Osteocyte (in vitro differentiated cells): ENCODE measurements around the gene CPB1. TPM values are rescaled to one million over a fixed set of nuclear protein-coding genes. Genes with fewer than 3 reads are reported as not detected.

ENCODE experiments used
- DNase-seq: peaks from one replicate; pipeline ENCODE4 v3.0.0; 2021; ENCODE audit warnings: mixed read lengths; ENCODE audit not compliant: unreplicated experiment; ENCODE audit errors: extremely low spot score
- H3K27ac Mint-ChIP-seq: one replicate; pipeline ENCODE4 v1.8.0; 2021; ENCODE audit warnings: mild to moderate bottlenecking, mixed read lengths; ENCODE audit not compliant: unreplicated experiment
- H3K27me3 Mint-ChIP-seq: one replicate; pipeline ENCODE4 v1.8.0; 2021; ENCODE audit warnings: mixed read lengths; ENCODE audit not compliant: unreplicated experiment
- H3K36me3 Mint-ChIP-seq: one replicate; pipeline ENCODE4 v1.8.0; 2021; ENCODE audit warnings: mixed read lengths; ENCODE audit not compliant: unreplicated experiment
- H3K4me1 Mint-ChIP-seq: one replicate; pipeline ENCODE4 v1.8.0; 2021; ENCODE audit warnings: mixed read lengths; ENCODE audit not compliant: unreplicated experiment
- H3K4me3 Mint-ChIP-seq: one replicate; pipeline ENCODE4 v1.8.0; 2021; ENCODE audit warnings: mild to moderate bottlenecking, moderate library complexity, mixed read lengths; ENCODE audit not compliant: unreplicated experiment
- H3K9me3 Mint-ChIP-seq: one replicate; pipeline ENCODE4 v1.8.0; 2021; ENCODE audit warnings: mixed read lengths; ENCODE audit not compliant: unreplicated experiment
- CTCF ChIP-seq: fragments of 200-600 bp; sonication (generic); IDR thresholded peaks from 2 replicates; pipeline ENCODE4 v1.5.0; 2021; ENCODE audit warnings: antibody characterized with exemption, mild to moderate bottlenecking, moderate library complexity
- total RNA-seq: library from RNA; stranded (reverse); gene quantifications from 2 replicates; pipeline ENCODE4 v1.2.1, GENCODE V29; 2021

Gene CPB1
- total RNA-seq, 1 donor from 2014 or later = not detected

- no peak overlapping the region for H3K27ac Mint-ChIP-seq
- no peaks in the 10 kb centered on the region for H3K36me3 Mint-ChIP-seq
- no peak overlapping the region for H3K4me3 Mint-ChIP-seq
- DNase-seq = no peak
- H3K4me1 Mint-ChIP-seq = peaks cover 11% of the 10 kb centered on the region
- peaks cover 4% of the 10 kb centered on the region for H3K27me3 Mint-ChIP-seq
- no peak for TF ChIP-seq CTCF
- no peaks in the 10 kb centered on the region for H3K9me3 Mint-ChIP-seq
Observed at GRCh38 chr3:148816981-148817525, 10.6 kb upstream of the CPB1 start.

DNA sequence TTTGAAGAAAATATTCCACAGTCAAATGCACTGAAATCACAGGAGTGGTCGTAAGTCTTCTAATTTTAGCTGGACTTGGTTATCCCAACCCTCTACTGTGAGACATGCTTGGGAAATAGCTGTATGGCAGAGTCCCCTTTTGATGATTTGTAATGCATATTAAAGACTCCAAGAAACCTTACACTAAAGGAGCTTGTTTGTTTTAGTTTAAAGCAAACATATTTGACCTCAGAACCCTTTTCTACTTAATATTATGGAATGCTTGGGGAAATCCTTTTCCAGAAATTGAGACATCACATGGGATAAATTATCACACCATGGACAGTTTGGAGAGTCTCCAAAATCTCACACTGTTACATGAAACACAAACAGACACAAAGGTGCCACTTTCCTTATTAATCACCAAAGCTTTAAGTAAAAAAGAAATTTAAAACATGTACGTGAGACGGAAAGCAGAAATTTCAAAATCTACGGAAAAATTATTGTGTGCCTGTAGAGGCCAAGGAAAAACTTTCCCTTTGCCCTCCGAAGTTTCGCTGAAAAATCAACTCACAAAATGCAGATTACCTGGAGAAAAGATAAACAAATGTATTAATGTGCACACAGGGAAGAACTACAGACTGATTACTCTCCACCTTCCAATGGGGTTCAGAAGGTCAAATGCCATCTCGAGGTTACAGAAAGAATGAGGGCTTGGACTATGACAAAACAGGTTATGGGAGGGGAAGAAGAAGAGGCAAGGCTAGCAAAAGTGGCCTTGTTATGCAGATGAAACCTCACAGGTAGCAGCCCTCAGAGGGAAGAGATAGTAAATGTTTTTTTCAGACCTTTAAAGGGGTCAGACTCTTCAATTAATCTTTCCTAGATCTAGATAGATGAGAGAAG, 7.0 kb upstream of the CPB1 start:
- no peak for DNase-seq
- no peaks in the 10 kb centered on the region for H3K36me3 Mint-ChIP-seq
- TF ChIP-seq CTCF = no peak
- peaks cover 4% of the 10 kb centered on the region for H3K27me3 Mint-ChIP-seq
- no peak overlapping the region for H3K4me3 Mint-ChIP-seq
- peaks cover 4% of the 10 kb centered on the region for H3K9me3 Mint-ChIP-seq
- peaks cover 11% of the 10 kb centered on the region for H3K4me1 Mint-ChIP-seq
- no peak overlapping the region for H3K27ac Mint-ChIP-seq

DNA sequence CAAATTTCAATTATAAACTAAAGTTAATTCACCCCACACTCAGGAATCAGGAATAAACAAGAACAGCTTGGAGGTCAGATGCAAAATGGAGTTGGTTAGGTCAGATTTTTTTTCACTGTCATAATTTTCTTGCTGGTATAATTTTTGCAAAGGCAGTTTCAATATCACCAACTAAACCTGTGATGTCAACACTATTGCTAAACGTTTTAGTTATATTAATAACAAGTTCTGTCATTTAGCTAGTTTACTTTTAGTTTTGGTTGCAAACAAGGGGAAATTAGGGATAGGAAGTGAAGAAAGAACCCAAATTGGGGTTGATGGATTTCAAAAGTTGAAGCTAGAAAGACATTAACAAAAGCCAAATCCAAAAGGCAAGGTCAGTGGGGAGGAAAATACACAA, 4.6 kb upstream of the CPB1 start:
- Mint-ChIP-seq H3K4me3 (no peak overlapping the region), H3K36me3 (no peaks in the 10 kb centered on the region), H3K27me3 (peaks cover 4% of the 10 kb centered on the region), H3K9me3 (peaks cover 4% of the 10 kb centered on the region), H3K27ac (no peak overlapping the region), H3K4me1 (peaks cover 10% of the 10 kb centered on the region)
- no peak for TF ChIP-seq CTCF
- no peak for DNase-seq

- Mint-ChIP-seq H3K4me1 (peaks cover 1% of the 10 kb centered on the region), H3K36me3 (no peaks in the 10 kb centered on the region), H3K4me3 (no peak overlapping the region), H3K9me3 (peaks cover 4% of the 10 kb centered on the region), H3K27me3 (no peaks in the 10 kb centered on the region), H3K27ac (no peak overlapping the region)
- DNase-seq = no peak
- no peak for TF ChIP-seq CTCF
Observed at GRCh38 chr3:148825476-148825875, 2.1 kb upstream of the CPB1 start.

DNA sequence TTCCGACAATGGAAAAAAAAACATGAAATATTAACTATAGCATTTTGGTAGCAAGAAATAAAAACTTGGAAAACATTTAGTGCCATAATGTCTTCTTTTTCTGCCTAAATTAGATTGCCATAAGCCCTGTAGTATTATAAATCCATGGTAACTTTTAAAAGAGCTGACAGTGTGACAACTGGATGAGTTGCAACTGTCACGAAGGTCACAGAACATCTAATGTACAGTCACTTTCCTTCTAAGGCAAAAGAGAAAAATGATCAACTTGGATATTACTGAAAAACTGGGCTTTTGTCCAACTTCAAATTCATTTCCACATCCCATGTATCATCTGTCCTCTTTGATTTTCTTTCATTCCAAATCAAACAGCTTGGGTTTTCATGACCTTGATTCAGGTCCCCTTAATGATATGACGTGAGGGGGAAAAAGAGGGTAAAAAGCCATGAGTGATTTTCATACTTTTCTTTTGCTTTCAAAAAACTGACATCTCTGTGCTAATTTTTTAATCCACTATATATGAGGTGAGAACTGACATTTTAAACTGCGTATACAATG, 602 bp downstream of the CPB1 start:
- Mint-ChIP-seq H3K27me3 (no peaks in the 10 kb centered on the region), H3K4me3 (no peak overlapping the region), H3K9me3 (no peaks in the 10 kb centered on the region), H3K27ac (no peak overlapping the region), H3K36me3 (no peaks in the 10 kb centered on the region), H3K4me1 (no peaks in the 10 kb centered on the region)
- no peak for DNase-seq
- no peak for TF ChIP-seq CTCF
